Neural cell (in vitro differentiated cells): ENCODE data around the gene CLIP4. TPM values are rescaled to one million over a fixed set of nuclear protein-coding genes. Genes with fewer than 3 reads are reported as not detected.

Source experiments
- H2AFZ ChIP-seq: fragments of 200-600, 300-800 bp; sonication (generic), shearing (Covaris generic); 2 replicates; pipeline ENCODE4 v1.6.0; 2014; ENCODE audit warnings: low read depth, mild to moderate bottlenecking, antibody characterized with exemption, low read length, moderate library complexity
- H3F3A ChIP-seq: fragments of 200-600 bp; shearing (Covaris generic); 2 replicates; pipeline ENCODE4 v1.6.1; 2016; ENCODE audit warnings: mild to moderate bottlenecking, moderate library complexity, mixed read lengths, antibody characterized with exemption, low read length; ENCODE audit not compliant: insufficient read depth, poor library complexity, severe bottlenecking
- H3K27ac ChIP-seq: fragments of 200-600, 300-800 bp; sonication (generic), shearing (Covaris generic); 2 replicates; pipeline ENCODE4 v1.5.1; 2014; ENCODE audit warnings: mild to moderate bottlenecking, low read length, moderate library complexity
- H3K27me3 ChIP-seq: fragments of 300-800, 200-600 bp; sonication (generic), shearing (Covaris generic); 2 replicates; pipeline ENCODE4 v1.6.0; 2014; ENCODE audit warnings: mild to moderate bottlenecking, low read depth, low read length, moderate library complexity; ENCODE audit not compliant: insufficient read depth
- H3K36me3 ChIP-seq: fragments of 300-800, 200-600 bp; sonication (generic), shearing (Covaris generic); 2 replicates; pipeline ENCODE4 v1.5.1; 2014; ENCODE audit warnings: mild to moderate bottlenecking, antibody characterized with exemption, low read length, moderate library complexity; ENCODE audit not compliant: insufficient read depth
- H3K4me2 ChIP-seq: fragments of 300-800, 200-600 bp; sonication (generic), shearing (Covaris generic); 2 replicates; pipeline ENCODE4 v1.6.0; 2014; ENCODE audit warnings: mild to moderate bottlenecking, low read length
- H3K4me3 ChIP-seq: fragments of 300-800, 200-600 bp; sonication (generic), shearing (Covaris generic); 2 replicates; pipeline ENCODE4 v1.5.1; 2014; ENCODE audit warnings: mild to moderate bottlenecking, low read length, moderate library complexity
- H3K79me2 ChIP-seq: fragments of 200-600 bp; shearing (Covaris generic); replicated peaks from 2 replicates; pipeline ENCODE4 v1.6.0; 2014; ENCODE audit warnings: mild to moderate bottlenecking, low read length, moderate library complexity; ENCODE audit not compliant: insufficient read depth
- H3K9ac ChIP-seq: fragments of 300-800, 200-600 bp; sonication (generic), shearing (Covaris generic); 2 replicates; pipeline ENCODE4 v1.6.1; 2016; ENCODE audit warnings: mild to moderate bottlenecking, low read length, mixed read lengths
- H3K9me2 ChIP-seq: fragments of 200-600 bp; shearing (Covaris generic); 2 replicates; pipeline ENCODE4 v1.6.1; 2016; ENCODE audit warnings: mild to moderate bottlenecking, low read length, mixed read lengths; ENCODE audit not compliant: insufficient read depth
- H3K9me3 ChIP-seq: fragments of 200-600, 300-800 bp; sonication (generic), shearing (Covaris generic); 2 replicates; pipeline ENCODE4 v1.6.1; 2016; ENCODE audit warnings: mild to moderate bottlenecking, mixed run types, low read length, moderate library complexity, mixed read lengths
- H4K20me1 ChIP-seq: fragments of 200-600 bp; shearing (Covaris generic); 2 replicates; pipeline ENCODE4 v1.6.1; 2016; ENCODE audit warnings: mild to moderate bottlenecking, mixed run types; ENCODE audit not compliant: insufficient read depth
- CTCF ChIP-seq: fragments of 450-650 bp; IDR thresholded peaks from 2 replicates; pipeline ENCODE4 v1.5.1; 2014; ENCODE audit warnings: antibody characterized with exemption, mild to moderate bottlenecking, moderate library complexity; ENCODE audit not compliant: poor library complexity, severe bottlenecking
- EP300 ChIP-seq: fragments of 450-650 bp; conservative IDR thresholded peaks from 2 replicates; pipeline ENCODE4 v1.6.1; 2014; ENCODE audit warnings: antibody characterized with exemption, mild to moderate bottlenecking, moderate library complexity; ENCODE audit not compliant: poor library complexity, severe bottlenecking
- EZH2 ChIP-seq: fragments of 200-600, 300-800 bp; shearing (Covaris generic), sonication (generic); IDR thresholded peaks from 2 replicates; pipeline ENCODE4 v1.6.1; 2014; ENCODE audit warnings: antibody characterized with exemption, low read length, borderline replicate concordance, mild to moderate bottlenecking; ENCODE audit not compliant: insufficient read depth, poor library complexity, severe bottlenecking
- MXI1 ChIP-seq: fragments of 450-650 bp; conservative IDR thresholded peaks from 2 replicates; pipeline ENCODE4 v1.6.1; 2014; ENCODE audit warnings: antibody characterized with exemption, mild to moderate bottlenecking; ENCODE audit not compliant: poor library complexity, severe bottlenecking
- POLR2AphosphoS5 ChIP-seq: IDR thresholded peaks from 2 replicates; pipeline ENCODE4 v1.6.1; 2012
- RAD21 ChIP-seq: fragments of 450-650 bp; conservative IDR thresholded peaks from 2 replicates; pipeline ENCODE4 v1.6.1; 2014; ENCODE audit warnings: antibody characterized with exemption, mild to moderate bottlenecking, moderate library complexity
- REST ChIP-seq: IDR thresholded peaks from 2 replicates; pipeline ENCODE4 v1.6.1; 2012; ENCODE audit warnings: borderline replicate concordance
- SMC3 ChIP-seq: fragments of 450-650 bp; conservative IDR thresholded peaks from 2 replicates; pipeline ENCODE4 v1.6.1; 2014; ENCODE audit warnings: antibody characterized with exemption, mild to moderate bottlenecking, moderate library complexity; ENCODE audit not compliant: poor library complexity
- TAF1 ChIP-seq: IDR thresholded peaks from 2 replicates; pipeline ENCODE4 v1.6.1; 2012; ENCODE audit warnings: low read depth
- polyA plus RNA-seq: library from polyadenylated mRNA; depleted of rRNA; stranded (reverse); fragments of >200 nt; gene quantifications from 2 replicates; pipeline ENCODE4 v1.2.3, GENCODE V29; 2014

The CLIP4 gene
- polyA plus RNA-seq, 1 donor from 2014 or later = 10.2 TPM

GRCh38 chr2:29120846-29121245 lies 5.6 kb downstream of the CLIP4 start:
- H3K27me3 ChIP-seq = no peaks in the 10 kb centered on the region
- H3K27ac ChIP-seq = no peak overlapping the region
- H3K9ac ChIP-seq = no peak overlapping the region
- TF ChIP-seq CTCF (no peak), POLR2AphosphoS5 (no peak), RAD21 (no peak), SMC3 (no peak), MXI1 (no peak), EZH2 (no peak), TAF1 (no peak), EP300 (no peak), REST (no peak)
- no peaks in the 10 kb centered on the region for H3K9me2 ChIP-seq
- no peak overlapping the region for H2AFZ ChIP-seq
- H3K9me3 ChIP-seq = no peaks in the 10 kb centered on the region
- H3K36me3 ChIP-seq = no peaks in the 10 kb centered on the region
- no peaks in the 10 kb centered on the region for H3K79me2 ChIP-seq
- no peaks in the 10 kb centered on the region for H4K20me1 ChIP-seq
- no peak overlapping the region for H3K4me2 ChIP-seq
- H3F3A ChIP-seq = no peaks in the 10 kb centered on the region
- no peak overlapping the region for H3K4me3 ChIP-seq

- no peaks in the 10 kb centered on the region for H3K27me3 ChIP-seq
- H3K27ac ChIP-seq = no peak overlapping the region
- no peaks in the 10 kb centered on the region for H3F3A ChIP-seq
- H2AFZ ChIP-seq = no peak overlapping the region
- no peak overlapping the region for H3K9ac ChIP-seq
- H3K9me3 ChIP-seq = no peaks in the 10 kb centered on the region
- H3K4me3 ChIP-seq = no peak overlapping the region
- no peak overlapping the region for H3K4me2 ChIP-seq
- no peaks in the 10 kb centered on the region for H3K79me2 ChIP-seq
- H3K36me3 ChIP-seq = no peaks in the 10 kb centered on the region
- no peaks in the 10 kb centered on the region for H4K20me1 ChIP-seq
- H3K9me2 ChIP-seq = no peaks in the 10 kb centered on the region
- TF ChIP-seq POLR2AphosphoS5 (no peak), CTCF (no peak), TAF1 (no peak), MXI1 (no peak), REST (no peak), SMC3 (no peak)
These were observed 8.6 kb downstream of the CLIP4 start for GRCh38 chr2:29123617-29124349.
